HL-60/S4 treated with retinoic acid at 250 ng/mL for 4 days and 3 days (cell line): ENCODE data around the gene SCAF4.
"Not testable (repeated sequence)": the region's sequence is repeated elsewhere in the genome, so short reads cannot be mapped to it uniquely, and the experiment has no call there.

Experiments used
- in situ Hi-C: fragments of 300-500 bp; cut with MboI; formaldehyde crosslinking; loops from 2 replicates; pipeline ENCODE4 v1.7.0; 2022; ENCODE audit warnings: low sequenced_read_pairs

SCAF4 gene

GRCh38 chr21:31731857-31732596 lies at the start of gene SCAF4:
TSS of gene SCAF4 (minus strand) at chr21:31732118. CDS start at chr21:31731692, 426 bp downstream.
- in situ Hi-C loops, result no loop called here

GRCh38 chr21:31780944-31781343 lies 49.0 kb upstream of the SCAF4 start:
- in situ Hi-C loops, result no loop called here

- in situ Hi-C loops, result no loop called here
Observed at GRCh38 chr21:31778546-31778945, 46.6 kb upstream of the SCAF4 start.

- in situ Hi-C loops, result no loop called here
Observed at GRCh38 chr21:31777857-31778256, 45.9 kb upstream of the SCAF4 start.

- in situ Hi-C loops, result no loop called here
Observed at GRCh38 chr21:31774031-31774430, 42.1 kb upstream of the SCAF4 start.

- in situ Hi-C loops, result no loop called here
Observed at GRCh38 chr21:31772674-31773555, 41.0 kb upstream of the SCAF4 start.

- in situ Hi-C loops, result no loop called here
Observed at GRCh38 chr21:31771685-31772084, 39.8 kb upstream of the SCAF4 start.

- in situ Hi-C loops, result no loop called here
Observed at GRCh38 chr21:31768710-31769109, 36.8 kb upstream of the SCAF4 start.

GRCh38 chr21:31766899-31767298 lies 35.0 kb upstream of the SCAF4 start:
- in situ Hi-C loops, result no loop called here

GRCh38 chr21:31765850-31766249 lies 33.9 kb upstream of the SCAF4 start:
- in situ Hi-C loops, result not testable (repeated sequence)

GRCh38 chr21:31760931-31761330 lies 29.0 kb upstream of the SCAF4 start:
- in situ Hi-C loops, result no loop called here

GRCh38 chr21:31756787-31757186 lies 24.9 kb upstream of the SCAF4 start:
- in situ Hi-C loops, result no loop called here

- in situ Hi-C loops, result no loop called here
Observed at GRCh38 chr21:31755027-31755426, 23.1 kb upstream of the SCAF4 start.

- in situ Hi-C loops, result no loop called here
Observed at GRCh38 chr21:31754708-31754960, 22.7 kb upstream of the SCAF4 start.

GRCh38 chr21:31753949-31754707 lies 22.2 kb upstream of the SCAF4 start:
- in situ Hi-C loops, result no loop called here

GRCh38 chr21:31752967-31753366 lies 21.0 kb upstream of the SCAF4 start:
- in situ Hi-C loops, result no loop called here

GRCh38 chr21:31752352-31752751 lies 20.4 kb upstream of the SCAF4 start:
- in situ Hi-C loops, result no loop called here

- in situ Hi-C loops, result no loop called here
Observed at GRCh38 chr21:31750843-31751242, 18.9 kb upstream of the SCAF4 start.

- in situ Hi-C loops, result no loop called here
Observed at GRCh38 chr21:31744182-31744800, 12.4 kb upstream of the SCAF4 start.

- in situ Hi-C loops, result no loop called here
Observed at GRCh38 chr21:31743712-31744111, 11.8 kb upstream of the SCAF4 start.

- in situ Hi-C loops, result no loop called here
Observed at GRCh38 chr21:31741116-31741515, 9.2 kb upstream of the SCAF4 start.
